GM18507 (cell line): Measurements from ENCODE around the gene PIGH.
"Not testable (repeated sequence)": the region's sequence is repeated elsewhere in the genome, so short reads cannot be mapped to it uniquely, and the experiment has no call there.

Source experiments
- DNase-seq: peaks from one replicate; pipeline ENCODE4 v3.0.0; 2011; ENCODE audit warnings: low read depth; ENCODE audit not compliant: insufficient read length; ENCODE audit errors: extremely low spot score
- FAIRE-seq: peaks from 2 replicates; lab custom pipeline; 2011; peaks lifted over from hg19 to GRCh38; lab: Jason Lieb, UNC

The PIGH gene

DNA sequence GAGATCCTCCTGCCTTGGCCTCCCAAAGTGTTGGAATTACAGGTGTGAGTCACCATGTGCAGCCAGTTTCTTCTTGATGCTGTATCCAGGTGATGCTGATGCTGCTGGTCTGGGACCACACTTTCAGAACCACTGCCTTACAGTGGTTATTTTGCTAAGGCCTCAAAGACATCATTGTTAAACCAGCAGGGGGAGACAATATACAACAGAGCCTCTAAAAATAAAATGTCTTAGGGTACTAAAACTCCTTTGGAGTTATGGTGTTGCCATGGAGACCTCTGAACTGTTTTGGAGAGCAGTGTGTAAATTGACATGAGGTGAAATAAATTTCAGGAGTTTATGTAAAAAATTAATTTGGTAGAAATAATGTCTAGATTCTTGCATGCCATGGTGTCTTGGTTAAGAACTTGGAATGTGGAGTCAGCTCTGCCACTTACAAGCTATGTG is 18.6 kb upstream of the PIGH start:
- DNase-seq (no peak), FAIRE-seq (peak; percentile 52)

- FAIRE-seq (no peak), DNase-seq (no peak)
Observed at GRCh38 chr14:67610491-67610890, 10.4 kb upstream of the PIGH start.

DNA sequence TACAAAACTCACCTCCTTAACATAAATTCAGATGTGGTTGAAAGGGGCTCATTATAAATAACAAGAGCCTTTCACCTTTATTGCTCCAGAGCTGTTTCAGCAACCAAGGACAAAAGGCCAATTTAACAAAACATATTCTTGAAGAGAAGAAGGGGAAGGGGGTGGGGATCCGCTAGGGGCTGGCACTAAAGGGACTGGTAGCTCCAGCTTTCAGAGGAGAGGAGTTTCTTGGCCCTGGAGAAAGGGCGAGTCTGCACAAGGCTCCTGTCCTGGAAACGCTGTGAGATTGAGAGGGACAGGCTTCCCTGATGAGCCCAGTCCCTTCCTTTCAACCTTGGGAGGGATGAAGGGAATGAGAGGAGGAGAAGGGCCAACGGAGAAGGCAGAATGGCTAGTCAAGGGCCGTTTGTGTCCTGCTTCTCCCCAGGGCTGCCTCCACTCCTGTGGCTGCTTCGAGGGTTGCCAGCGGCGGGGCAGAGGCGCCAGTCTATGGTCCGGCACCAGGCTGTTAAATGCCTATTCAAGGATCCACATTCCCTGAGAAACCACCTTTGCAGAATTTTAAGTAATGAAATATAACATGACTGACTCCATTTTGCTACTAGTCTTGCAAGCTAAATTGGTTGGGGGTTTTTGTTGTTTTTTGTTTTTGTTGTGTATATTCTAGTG is 9.7 kb upstream of the PIGH start:
- no peak for FAIRE-seq

GRCh38 chr14:67607646-67608045 is 7.6 kb upstream of the PIGH start:
- FAIRE-seq (no peak), DNase-seq (no peak)

More for the DNA sequence above, 9.7 kb upstream of the PIGH start:
- no peak for DNase-seq

- DNase-seq (no peak), FAIRE-seq (peak; percentile 97)
Observed at GRCh38 chr14:67602995-67603545, 3.0 kb upstream of the PIGH start.

- FAIRE-seq: no peak
Observed at GRCh38 chr14:67602076-67602475, 2.0 kb upstream of the PIGH start.

DNA sequence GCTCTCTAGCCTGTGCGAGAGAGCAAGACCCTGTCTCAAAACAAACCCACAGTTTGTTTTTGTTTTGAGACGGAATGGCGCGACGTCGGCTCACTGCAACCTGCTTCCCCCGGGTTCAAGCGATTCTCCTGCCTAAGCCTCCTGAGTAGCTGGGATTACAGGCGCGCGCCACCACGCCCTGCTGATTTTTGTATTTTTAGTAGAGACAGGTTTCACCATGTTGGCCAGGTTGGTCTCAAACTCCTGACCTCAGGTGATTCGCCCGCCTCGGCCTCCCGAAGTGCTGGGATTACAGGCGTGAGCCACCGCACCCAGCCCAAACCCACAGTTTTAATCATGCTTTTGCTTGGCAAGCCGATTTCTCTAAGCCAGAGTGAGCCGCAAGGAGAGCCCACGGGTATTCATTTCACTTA is 500 bp upstream of the PIGH start:
- FAIRE-seq, DNase-seq: not testable (repeated sequence)

More at GRCh38 chr14:67602076-67602475, 2.0 kb upstream of the PIGH start:
- no peak for DNase-seq

- FAIRE-seq: no peak
- no peak for DNase-seq
Observed at GRCh38 chr14:67595392-67595791, 4.7 kb downstream of the PIGH start.

- peak; percentile 18 for FAIRE-seq
- not testable (repeated sequence) for DNase-seq
Observed at GRCh38 chr14:67593650-67594049, 6.4 kb downstream of the PIGH start.

GRCh38 chr14:67589204-67589770 is 10.8 kb downstream of the PIGH start:
- no peak for FAIRE-seq
- DNase-seq: no peak

DNA sequence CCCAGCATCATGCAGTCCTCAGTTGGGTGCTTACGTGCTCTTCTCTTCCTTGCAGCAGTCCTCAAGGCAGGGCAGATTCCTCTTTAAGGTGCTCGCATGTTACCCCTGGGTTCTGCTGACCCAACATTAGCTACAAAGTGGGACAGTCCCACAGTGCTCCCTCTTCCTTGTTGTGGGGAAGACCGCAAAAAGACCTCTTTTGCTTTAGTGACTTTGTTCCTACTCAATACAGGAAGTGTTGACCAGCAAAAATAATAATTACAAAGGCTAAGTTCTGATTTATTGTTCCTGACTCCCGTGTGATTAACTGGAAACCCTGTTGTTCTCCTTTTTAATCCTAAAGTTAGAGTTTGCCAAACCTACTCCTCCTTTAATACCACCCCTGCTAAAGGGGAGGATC is 13.7 kb downstream of the PIGH start:
- FAIRE-seq: no peak
- DNase-seq: no peak

DNA sequence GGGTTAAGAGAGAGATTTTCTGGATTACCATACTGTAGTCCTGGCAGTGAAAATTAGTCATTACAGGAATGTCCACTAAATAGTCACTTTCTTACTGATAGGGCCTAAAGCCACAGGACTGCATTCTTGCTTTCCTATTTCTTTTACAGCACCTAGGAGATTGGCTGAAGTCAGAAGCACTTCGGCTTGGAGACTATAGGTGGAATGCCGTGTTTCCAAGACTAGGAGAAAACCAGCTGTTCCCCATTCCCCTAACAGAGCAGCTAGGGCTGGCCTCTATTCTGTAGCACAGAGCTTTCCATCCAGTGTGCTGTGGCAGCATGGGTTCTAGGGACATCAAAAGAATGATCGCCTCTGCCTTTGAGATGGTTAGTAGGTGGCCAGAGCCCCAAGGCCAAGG is 15.1 kb downstream of the PIGH start:
- no peak for FAIRE-seq

DNA sequence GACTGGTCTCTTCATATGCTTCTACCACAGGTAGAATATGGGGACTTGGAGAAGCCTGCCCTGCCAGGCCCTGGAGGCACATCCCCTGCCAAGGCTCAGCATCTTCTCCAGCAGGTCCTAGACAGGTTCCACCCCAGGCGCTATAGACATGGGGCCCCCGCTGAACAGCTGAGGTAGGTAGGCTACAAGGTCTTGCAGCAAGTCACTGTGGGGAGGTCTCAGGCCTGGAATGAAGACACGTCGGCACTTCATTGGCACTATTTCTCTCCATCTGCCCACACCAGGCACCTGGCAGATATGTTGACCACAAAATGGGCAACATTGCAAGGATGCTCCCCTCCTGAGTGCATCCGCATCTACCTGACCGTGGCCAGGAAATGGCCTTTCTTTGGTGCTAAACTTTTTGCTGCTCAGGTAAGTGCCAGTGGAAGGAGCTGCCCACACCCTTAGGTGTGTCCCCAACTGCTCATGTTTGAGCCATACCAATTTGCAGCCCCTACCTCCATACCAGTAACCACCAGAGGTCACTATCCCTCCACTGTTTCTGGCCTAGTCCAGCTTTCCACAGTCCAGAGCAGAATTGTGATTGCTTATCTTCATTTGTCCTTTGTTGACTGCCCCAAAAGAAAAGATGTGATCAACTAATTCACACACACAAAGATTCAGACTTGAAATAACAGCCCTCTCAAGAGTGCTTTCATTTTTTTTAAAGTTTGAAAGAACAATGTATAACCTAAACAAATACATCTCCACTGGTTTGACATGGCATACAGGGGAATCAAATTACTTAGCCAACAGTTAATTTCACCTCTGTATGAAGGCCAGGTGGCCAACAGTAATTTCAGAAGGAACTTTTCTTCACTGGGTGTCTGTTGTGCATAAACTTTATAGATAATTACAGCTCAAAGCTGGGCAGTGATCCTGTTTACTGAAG is 16.1 kb downstream of the PIGH start:
- peak; percentile 83 for FAIRE-seq
- peak; percentile 44 for DNase-seq

More for the DNA sequence above, 15.1 kb downstream of the PIGH start:
- DNase-seq: no peak

DNA sequence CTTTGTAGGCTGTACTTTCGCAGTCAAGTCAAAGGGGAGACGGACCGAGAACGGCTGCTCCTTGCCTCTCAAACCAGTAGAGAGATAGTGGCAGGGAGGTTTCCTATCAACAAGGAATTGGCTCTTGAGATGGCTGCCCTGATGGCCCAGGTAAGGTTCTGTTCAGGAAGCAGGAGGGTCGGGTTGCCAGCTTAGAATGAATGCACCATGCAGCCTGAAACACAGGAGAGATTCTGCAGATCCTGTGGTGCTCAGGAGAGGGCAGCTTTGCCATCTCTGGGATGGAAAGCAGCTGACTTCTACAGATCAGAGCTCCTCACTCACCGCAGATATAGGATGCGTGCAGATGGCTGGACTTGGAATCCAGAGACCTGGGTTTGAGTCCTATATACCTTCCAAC is 18.0 kb downstream of the PIGH start:
- no peak for FAIRE-seq
- no peak for DNase-seq

DNA sequence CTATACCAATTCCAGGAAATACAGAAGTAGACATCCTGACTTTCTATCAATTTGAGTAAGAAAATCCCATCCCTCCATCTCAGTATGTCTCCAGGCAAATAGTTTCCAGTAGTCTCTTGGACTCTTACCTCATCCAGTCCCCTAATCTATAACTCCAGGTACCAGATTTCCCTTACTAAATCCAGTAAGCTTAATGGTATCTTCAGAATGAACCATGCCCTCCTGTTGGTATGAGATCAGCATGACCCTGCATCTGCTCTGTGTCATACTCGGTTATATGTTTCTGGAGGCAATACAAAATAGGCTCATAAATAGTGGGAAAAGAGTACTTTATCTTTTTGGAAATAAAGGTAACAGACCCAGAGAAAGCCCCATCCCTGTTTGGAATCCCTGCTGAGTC is 18.4 kb downstream of the PIGH start:
- no peak for FAIRE-seq

DNA sequence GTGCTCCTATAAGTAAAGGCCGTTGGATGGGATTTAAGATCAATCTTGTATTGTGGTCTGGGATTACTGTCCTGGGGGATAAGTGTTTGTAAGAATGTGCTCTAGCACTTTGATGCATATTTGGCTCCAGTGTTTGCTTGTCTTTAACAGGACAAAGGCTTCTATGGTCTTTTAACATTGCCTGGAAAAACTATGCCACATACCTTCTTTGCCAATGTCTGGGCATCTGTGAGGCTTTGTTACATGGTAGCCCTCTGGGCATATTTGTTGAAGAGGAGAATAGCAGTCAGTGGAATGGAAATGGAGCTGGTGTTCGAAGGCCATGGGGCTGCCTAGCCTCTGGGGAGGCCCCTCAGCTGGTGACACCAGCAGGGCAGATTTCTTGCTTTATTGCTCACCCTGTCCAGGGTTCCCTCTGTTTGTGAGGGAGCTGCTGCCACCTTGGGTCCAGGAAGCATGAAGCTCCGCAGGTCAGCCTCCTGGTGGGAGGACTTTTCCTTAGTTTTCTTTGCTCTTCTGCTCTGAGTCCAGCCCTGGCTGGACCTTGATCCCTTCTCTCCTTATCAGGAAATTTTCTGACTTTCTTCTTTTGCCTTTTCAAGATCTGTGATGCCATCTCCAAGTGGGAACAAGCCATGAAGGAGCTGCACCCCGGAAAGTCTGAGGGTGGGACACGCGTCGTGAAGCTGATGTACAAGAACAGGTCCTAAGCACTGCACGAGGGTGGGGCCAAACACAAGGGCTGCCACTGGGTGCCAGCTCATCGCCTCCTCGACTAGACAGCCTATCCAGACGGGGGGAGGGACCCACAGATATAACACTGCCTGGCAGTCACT is 19.5 kb downstream of the PIGH start:
- DNase-seq: no peak
- no peak for FAIRE-seq

More for the DNA sequence above, 18.4 kb downstream of the PIGH start:
- no peak for DNase-seq

DNA sequence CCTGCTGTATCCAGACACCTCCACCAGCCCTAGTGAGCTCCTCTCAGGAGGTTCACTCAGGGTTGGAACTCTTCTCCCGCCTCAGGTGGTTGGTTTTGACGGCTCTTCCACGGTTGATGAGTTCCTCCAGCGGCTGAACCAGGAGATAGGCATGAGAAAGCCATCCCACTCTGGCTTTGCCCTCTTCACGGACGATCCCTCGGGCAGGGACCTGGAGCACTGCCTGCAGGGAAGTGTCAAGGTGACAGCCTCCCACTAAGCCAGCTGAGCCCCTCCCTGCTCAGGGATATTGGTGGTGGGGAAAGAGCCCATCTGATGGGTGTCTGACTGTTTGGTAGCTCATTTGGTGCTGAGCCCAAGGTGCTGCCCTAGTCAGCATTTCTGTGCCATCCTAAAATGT is 20.4 kb downstream of the PIGH start:
- FAIRE-seq (no peak), DNase-seq (no peak)

GRCh38 chr14:67579040-67579439 is 21.0 kb downstream of the PIGH start:
- DNase-seq: no peak
- FAIRE-seq: no peak
